Left renal cortex interstitium (tissue), 4 donors: ENCODE measurements around the gene SPON1. TPM values are rescaled to one million over a fixed set of nuclear protein-coding genes. Genes with fewer than 3 reads are reported as not detected.
A peak's percentile ranks its signal among the peaks of the same experiment; 100 is the strongest.
"Not testable (repeated sequence)": the region's sequence is repeated elsewhere in the genome, so short reads cannot be mapped to it uniquely, and the experiment has no call there.

Source experiments
- DNase-seq, 4 donors: peaks; one replicate each; pipeline ENCODE4 v3.0.0-alpha.2; 2013; ENCODE audit warnings: low read depth in 4 of 4, low spot score in 2 of 4, missing footprints in 1 of 4
- polyA plus RNA-seq, 4 donors: library from polyadenylated mRNA; unstranded; fragments of 120-200 nt; gene quantifications; one replicate each; pipeline ENCODE4 v1.2.1, GENCODE V29; 2013; ENCODE audit not compliant: insufficient read length in 4 of 4

The SPON1 gene
- polyA plus RNA-seq, 4 donors: 67.6 to 95.2 (median 79.3) TPM

DNA sequence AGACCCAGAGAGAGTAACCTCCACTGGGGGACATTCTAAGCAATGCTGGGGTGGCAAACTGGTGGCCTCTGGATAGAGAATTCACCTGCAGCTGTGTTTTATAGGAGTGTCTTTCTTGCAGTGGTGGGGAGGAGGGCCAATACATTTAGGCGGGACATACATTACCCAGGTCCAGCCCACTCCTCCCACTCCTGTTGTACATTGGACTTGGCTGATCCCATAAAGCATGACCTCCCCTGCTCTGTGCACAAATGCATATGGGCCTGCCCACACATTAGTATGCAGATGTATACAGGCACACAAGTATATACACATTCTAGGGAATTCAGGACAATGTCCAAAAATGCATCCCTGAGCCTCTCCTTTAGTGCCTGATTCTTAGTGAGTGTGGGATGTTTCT lies 297.4 kb downstream of the SPON1 start:
- DNase-seq: no peak

DNA sequence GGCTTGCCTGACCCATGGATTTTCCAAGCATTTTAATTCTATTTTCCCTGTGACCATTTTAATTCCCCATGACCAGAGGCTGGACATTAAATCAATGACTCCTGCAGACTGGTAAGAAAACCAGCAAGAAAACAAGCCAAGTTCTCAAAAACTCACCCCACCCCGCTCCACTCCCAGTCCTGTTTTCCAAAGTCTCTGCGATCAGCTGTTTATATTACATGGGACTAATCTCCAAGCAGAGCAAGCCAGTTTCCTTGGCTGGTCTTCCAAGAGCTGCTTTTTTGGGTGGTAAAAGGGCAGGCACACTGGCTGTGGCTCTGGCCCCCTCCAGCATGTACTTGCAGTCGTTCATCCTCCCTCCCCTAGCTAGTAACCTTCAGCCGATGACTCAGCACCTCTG lies 298.5 kb downstream of the SPON1 start:
- no peak for DNase-seq

DNA sequence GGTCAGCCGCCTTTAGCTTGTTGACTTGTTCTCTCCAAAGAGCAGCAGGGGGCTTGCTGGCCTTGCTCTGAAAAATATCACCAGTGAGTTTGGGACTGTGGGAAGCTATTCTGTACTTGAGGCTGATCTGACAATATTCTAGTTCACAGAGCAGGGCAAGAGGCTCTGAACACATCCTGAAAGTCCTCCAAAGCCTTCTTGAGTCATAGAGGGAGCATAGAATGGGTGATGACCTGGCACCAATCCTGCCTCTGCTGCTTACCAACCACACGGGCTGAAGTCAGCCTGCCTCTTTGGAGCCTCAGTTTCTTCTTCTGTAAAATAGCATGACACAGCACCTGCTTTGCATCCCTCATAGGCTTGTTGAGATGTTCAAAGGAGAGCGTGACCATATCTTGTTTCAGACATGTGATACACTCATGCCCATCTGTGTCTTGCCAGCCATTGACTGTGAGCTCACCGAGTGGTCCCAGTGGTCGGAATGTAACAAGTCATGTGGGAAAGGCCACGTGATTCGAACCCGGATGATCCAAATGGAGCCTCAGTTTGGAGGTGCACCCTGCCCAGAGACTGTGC lies 299.8 kb downstream of the SPON1 start:
- no peak for DNase-seq

DNA sequence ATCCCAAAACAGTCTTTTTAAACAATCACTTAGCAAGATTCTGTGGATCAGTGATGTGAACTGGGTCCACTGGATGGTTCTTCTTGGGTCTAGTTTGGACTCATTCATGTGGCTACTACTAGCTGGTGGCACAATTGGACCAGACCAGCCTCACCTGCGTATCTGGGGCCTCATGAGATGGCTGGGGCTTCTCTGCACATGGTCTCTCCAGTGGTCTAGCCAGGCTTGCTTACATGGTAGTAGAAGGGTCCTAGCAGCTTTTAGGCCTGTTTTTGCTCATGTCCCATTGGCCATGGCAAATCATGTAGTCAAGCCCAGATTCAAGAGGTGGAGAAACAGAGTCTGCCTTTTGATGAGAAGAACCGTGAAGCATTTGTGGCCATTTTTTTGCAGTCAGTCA lies 302.4 kb downstream of the SPON1 start:
- DNase-seq: no peak

DNA sequence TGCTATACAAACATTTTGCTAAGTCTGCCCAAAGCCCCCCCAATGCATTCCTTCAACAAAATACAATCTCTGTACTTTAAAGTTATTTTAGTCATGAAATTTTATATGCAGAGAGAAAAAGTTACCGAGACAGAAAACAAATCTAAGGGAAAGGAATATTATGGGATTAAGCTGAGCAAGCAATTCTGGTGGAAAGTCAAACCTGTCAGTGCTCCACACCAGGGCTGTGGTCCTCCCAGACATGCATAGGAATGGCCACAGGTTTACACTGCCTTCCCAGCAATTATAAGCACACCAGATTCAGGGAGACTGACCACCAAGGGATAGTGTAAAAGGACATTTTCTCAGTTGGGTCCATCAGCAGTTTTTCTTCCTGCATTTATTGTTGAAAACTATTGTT lies 304.1 kb downstream of the SPON1 start:
- no peak for DNase-seq

DNA sequence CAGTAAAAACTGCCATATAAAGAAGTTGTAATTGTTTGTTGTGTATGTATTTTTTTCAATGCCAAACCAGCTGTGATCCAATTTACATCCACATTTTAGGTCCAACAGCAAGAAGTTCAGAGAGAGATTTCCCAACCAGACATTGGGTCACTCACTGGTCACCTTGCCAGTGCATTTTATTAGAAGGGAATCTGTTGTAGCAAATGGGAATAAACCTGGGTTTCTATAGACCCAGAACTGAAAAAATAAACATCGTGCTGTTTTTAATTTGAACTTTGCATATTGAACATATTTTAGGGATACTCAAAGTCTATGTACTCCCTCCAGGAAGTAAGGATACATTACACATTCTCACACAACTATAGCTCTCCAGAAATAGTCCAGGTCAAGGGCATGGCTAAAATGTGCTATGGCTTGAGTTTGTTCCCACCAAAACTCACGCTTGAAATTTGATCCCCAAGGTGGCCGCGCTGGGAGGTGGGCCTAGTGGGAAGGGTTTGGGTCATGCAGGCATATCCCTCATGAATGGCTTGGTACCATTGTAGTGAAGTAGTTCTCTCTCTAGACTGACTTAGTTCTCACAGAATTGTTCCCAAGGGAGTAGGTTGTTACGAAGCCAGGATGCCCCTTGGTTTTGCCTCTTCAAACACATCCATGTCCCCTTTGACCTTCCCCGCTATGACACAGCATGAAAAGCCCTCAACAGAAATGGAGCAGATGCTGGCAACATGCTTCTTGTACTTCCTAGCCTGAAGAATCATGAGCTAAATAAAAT lies 305.5 kb downstream of the SPON1 start:
- no peak for DNase-seq

DNA sequence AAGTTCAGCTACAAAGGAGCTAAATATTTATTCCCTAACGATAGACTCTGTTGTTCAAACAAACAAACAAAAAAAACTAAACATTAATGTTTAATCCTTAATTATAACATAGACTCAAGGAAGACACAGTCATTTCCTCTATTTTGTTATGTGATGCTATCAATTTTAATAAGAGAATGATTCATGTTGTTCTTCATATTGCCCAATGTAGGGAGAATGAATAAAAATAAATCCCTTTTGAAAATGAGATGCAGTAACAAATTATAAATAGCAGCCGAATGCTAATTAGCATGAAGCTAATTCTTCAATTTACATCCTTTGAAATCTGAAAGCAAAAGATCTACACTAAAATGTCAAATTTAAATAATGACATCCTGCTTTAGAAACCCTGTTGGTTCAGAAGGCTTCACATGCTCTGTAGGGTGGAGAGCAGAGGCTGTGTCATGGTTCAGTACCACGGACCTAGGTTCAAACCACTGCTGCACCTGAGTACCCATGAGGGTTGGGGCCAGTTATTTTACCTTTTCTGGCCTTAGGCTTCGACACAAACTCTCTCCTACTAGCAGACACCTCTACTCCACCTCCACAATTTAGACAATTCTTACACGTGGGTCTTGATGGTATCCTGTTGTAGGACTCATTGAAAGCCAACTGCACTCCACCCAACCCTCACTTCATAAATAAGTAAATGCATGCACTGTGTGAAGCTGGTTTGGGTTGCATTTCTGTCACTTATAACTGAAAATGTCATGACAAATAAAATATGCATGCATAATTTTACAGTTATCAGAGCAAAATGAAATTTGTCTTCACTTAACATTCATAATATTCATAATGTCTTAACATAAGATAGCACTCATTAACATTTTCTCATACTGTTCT lies 307.4 kb downstream of the SPON1 start:
- DNase-seq: no peak

DNA sequence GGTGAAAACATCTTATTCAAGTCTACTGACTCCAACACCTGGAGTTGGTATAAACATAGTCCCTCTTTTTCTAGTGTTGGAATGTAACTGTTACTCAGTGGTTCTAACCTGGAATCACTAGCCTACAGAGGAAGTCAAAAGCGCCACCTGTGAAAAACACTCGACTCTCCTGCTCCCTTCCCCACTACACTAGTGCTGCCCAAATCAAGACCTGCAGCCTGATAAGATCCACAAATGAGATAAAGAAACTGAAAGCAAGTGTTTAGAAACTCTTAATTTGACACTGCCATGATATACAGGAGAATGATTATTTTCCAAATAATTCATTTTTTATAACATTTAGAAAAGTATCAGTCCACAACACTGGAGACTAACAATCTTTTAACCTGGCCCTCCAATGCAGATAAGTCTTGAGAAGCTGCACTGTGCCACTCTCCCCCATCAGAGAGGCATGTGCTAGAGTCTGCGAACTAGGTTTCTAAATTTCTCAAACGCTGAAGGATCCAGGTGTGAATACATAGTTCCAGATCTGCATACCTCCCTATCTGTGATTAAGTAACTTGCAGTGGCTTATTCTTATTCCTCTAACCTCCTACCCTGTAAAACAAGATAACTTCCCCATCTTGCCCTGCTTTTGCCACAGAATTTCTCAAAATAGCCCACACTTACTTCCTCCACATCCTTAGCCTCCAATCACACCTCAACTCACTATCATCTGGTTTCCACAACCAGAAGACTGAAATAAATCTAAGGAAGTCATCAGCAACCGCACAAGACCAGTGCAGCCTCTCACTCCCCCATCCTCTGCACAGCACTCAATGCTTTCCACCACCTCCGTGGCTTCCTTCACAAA lies 308.4 kb downstream of the SPON1 start:
- DNase-seq: no peak

DNA sequence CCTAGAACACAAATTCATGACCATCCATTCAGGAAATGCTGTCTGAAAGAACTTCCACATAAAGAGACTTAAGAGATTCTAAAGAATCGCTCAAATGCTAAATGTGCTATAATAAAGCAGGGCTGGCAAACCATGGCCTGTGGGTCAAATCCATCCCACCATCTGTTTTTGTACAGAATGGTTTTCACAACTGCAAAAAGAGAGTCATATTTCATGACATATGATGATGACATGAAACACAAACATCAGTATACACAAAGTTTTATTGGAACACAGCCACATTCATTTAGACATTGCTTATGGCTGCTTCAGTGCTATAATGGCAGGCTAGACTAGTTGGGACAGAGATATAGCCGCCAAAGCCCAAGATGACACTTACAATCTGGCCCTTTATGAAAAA lies 311.4 kb downstream of the SPON1 start:
- no peak for DNase-seq

DNA sequence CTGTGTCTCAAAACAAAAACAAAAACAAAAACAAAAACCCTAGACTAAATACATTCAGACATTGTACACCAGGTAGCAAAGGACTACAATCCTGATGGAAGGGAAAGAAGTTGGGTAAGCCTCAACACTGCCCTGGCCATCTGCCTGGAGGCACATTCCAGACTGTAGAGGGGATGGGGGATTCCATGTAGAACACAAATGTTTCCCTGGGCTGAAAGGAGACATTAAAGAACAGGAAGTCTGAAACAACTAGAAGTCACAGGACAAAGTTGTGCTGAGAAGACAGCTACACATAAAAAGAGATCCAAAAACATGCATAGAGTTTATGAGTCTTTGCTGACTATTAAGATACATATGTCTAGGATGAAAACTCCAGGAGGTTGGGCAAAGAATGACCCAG lies 312.6 kb downstream of the SPON1 start:
- DNase-seq: no peak

DNA sequence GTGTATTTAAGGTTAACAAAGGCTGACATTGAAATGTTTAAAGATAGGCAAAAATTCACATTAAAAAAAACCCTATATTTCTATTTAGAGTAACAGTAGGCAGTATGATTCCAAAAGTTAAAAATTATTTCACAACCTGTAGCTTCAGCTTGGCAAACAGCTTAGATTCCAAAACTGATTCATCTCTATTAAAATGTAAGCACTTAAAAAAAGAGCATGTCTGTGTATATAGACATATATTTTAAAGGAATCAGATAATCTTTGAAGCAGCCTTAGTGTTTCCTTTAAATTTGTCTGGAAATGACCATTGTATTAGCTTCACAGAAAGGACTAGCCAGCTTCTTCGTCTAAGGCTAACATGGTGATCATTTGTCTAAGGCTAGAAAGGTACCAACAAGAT lies 316.3 kb downstream of the SPON1 start:
- DNase-seq: not testable (repeated sequence)

DNA sequence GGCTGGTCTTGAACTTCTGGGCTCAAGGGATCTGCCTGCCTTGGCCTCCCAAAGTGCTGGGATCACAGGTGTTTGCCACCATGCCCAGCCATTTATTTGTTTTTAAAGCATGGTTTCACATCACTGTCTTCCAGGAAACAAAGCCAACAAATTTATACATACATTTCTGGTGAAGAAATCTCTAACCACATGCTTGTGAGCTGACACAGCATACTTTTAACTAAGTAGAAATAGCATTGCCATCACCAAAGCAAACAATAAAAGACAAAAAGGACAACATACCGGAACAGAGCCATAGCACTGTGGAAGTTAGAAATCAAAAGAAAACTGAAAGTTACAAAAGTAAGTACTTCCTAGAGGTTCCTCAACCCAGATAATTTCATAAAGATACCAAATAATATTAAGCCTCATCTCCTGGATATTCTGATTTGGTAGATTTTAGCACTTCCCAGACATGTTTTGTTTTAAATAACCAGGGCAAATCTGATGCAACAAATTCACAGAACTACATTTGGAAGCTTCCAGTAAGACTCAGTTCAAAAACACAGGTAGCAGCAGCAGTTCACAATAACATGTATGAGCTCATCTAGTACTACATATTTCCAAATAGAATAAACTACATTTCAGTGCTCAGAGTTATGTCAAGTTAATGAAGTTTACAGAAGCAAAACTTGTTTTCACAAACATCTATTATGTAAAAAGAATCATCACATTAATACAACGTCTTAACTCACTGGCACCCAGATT lies 325.8 kb downstream of the SPON1 start:
- DNase-seq: no peak

DNA sequence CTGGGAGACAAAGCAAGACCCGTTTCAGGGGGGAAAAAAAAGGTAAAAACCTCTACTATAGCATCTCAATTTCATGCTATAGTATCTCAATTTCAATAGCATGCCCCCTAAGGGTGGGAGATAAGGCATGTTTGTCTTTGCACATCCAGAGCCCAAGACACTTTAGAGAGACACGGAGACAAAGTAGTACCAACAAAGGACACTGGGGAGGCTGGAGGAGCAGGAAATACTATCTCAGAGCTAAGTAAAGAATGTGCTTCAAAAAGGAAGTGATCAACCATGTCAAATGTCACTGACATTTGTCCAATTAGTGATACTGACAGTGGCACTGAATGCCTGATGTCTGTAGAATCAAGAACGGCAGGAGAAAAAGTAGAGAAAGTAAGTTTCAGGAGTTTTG lies 327.9 kb downstream of the SPON1 start:
- DNase-seq: no peak

DNA sequence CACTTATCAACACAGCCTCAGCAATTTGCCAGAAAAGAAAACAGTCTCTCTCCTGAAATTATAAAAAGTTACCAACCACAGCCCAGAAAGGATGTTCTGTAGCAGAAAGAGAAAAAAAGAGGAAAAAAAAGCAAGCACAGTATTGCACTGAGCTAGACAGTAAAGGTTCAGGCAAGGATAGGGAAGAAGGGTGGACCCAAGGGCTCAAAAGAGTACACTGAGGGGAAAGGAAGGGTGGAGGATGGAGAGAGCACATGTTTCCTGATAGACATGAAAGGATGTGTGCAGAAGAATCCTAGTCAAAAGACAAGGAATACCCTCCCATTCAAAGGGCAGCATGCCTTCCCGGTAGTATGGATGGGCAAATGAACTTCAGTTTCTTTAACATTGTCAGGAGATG lies 337.4 kb downstream of the SPON1 start:
- no peak for DNase-seq

DNA sequence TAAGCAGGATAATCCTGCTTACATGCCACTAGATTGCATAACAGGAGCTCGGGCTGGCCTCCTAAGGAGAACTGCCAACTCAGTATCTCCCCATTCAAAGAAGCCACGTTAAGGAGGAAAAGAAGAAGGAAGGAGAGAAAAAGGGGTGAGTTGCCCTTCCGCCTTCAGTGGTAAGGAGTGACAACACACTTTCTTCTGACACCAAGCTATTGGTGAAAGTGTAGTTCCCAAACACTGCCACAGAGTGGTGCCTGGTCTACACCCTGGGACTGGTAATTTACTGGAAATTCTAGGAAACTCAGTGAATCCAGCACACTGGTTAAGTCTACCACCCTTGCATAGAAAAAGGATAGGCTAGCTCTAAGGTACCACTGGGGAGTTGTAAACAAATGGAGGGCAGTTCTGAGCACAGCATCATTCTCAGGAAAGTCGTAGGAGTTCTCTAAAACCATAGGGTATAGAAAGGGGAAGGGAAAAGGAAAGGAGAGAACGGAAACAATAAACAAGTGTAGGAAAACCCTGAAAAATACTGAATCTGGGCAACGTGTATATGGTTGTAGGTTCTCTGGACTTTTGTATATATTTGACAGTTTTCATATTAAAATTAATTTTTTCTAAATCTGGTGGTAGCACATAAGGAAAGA lies 338.3 kb downstream of the SPON1 start:
- DNase-seq: peak in 3 of 4 donors; percentile 22 to 47 (median 23)

DNA sequence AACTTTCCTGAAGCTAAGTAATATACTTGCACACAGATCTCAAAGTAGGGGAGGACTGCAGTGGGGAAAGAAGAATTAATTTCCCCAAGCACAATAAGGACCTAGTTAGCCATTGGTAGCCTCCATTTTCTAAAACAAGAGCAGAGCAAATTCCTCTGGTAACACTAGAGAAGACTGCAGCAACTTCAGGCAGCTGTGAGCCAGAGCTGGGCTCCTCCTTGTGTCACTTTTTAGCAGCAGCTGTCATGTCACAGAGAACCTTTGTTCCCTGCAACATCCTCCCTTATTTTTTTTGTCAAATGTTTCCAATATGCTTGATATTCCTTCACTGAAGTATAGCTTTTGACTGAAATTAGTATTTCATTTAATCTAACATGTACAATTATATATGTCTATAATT lies 342.1 kb downstream of the SPON1 start:
- DNase-seq: no peak

DNA sequence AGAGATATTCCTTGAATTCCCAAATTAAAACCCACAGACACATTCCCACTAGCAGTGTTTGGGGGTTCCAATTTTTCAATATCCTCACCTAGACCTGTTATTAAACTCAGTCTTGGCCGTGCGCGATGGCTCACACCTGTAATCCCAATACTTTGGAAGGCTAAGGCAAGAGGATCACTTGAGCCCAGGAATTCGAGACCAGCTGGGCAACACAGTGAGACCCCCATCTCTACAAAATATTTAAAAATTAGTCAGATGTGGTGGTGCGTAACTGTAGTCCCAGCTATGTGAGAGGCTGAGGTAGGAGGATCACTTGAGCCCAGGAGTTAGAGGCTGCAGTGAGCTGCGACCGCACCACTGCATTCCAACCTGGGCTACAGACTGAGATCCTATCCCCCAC lies 343.1 kb downstream of the SPON1 start:
- no peak for DNase-seq

DNA sequence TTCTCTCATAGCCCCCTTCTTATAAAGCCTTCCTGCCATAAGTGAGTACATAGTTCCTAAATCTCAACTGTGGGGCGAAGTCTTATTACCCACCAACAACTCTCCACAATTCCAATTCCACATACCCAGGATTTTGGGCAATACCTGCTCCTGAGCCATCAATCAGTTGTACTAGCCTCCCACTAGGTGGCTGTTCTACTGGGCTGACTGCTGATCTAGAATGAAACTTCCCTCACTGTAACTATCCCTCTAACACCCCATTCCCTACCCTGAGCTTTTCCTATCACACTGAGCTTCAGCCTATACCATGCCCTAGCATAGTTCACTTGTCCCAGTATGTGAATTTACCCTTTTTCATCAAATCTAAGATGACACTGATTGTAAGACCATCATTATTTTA lies 344.0 kb downstream of the SPON1 start:
- no peak for DNase-seq

DNA sequence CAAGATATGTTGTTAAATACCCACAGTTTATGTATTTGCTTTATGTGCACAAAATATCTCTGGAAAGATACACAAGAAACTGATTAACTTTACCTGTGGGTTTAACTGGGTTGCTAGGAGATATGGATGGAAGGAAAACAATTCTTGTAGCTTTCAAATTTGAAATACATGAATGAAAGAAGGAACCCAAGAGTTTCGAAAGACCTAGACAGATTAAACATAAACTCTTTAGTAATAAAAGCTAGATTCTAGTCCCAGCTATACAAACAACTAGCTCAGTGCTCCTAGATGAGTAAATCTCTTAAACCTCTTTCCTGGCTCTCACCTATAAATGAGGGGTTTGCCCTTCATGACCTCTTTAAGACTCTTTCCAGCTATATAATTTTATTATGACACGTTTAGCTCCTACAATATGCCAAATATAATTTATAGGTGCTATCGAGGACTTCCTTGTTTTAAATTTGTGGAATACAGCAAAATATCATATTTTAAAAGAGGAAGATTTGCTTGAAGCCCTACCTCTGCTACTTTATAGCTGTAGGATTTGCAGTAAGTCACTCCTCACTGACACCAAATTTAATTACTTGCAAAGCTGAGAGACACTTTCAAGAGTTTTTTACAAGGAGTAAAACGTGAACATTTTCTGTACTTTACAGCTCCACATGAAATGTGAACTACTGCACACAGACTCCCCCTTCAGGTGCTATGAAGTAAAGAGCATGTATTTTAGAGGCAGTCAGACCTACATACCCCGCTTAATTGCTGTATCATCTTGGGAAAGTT lies 345.8 kb downstream of the SPON1 start:
- no peak for DNase-seq
